ENCODE results near the gene DMAP1.
"Not testable (repeated sequence)": the region's sequence is repeated elsewhere in the genome, so short reads cannot be mapped to it uniquely, and the experiment has no call there.

DMAP1 gene, protein sequence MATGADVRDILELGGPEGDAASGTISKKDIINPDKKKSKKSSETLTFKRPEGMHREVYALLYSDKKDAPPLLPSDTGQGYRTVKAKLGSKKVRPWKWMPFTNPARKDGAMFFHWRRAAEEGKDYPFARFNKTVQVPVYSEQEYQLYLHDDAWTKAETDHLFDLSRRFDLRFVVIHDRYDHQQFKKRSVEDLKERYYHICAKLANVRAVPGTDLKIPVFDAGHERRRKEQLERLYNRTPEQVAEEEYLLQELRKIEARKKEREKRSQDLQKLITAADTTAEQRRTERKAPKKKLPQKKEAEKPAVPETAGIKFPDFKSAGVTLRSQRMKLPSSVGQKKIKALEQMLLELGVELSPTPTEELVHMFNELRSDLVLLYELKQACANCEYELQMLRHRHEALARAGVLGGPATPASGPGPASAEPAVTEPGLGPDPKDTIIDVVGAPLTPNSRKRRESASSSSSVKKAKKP

DNA sequence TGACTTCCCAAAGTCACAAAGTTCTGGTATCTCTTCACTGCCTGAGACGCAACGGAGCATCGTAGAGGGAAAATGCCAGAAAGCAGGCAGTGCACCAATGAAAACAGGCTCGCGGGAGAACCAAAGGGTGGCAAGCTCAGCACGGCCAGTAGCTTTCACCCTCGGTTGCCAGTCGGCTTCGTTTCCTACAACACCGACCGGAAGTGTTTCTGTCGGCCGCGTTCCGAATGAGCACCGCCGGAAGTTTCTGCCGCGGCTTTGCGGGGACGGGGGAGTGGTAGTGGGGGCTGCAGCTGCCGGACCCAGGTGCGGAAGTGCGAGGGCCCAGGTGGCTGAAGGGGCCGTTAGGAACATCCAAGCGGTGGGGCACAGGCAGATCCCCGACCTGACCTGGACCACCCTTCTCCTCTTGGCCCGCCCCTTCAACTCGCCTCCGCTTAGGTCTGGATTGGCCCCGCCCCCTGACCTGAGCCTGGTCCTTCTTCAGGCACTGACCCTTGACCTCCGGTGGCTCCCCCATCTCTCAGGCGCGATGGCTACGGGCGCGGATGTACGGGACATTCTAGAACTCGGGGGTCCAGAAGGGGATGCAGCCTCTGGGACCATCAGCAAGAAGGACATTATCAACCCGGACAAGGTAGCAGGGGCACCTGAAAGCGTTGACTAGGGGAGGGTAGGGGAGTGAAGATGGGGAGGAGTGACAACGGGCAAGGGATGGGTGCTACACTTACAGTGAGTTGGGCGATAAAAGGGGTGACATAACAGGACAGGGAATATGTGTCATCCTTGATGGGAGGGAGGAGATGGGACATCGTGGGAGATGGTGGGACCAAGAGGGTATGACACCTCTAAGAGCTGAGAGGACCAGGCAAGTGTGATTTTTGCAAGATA is at the start of gene DMAP1:
Gene DMAP1, plus strand, starts transcription at position 250 of the 891 bp plus-strand sequence. Its CDS starts 283 bp downstream, at position 533.
- DNase-seq (ENCODE audit: low spot score), result peak; percentile 76
- no peak for FAIRE-seq

DNA sequence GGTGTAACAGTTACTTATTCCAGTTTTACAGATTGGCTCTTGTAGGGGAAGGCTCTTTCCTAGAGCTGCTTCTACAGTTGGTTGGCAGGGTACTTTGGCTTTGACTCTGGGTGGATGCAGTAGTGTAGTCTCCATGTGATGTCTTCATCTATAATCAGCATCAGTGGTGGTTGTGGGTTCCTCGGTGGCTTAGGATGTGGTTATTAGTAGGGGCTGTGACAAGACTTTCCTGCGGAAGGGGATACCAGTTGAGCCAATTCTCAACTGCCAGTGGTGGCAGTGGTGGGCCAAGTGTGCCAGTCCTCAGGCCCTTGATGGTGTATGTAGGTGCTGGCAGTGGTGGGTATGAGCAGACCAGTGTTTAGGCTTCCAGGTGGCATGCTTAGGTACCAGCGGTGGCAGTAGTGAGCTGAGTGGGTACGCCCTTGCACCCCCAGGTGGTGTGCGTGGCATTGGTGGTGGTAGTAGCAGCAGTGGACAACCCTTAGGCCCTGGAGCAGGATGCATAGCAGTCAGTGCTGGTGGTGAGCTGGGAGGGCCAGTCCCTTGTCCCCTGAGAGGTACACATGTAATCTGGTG is 44.7 kb upstream of the DMAP1 start:
- no peak for DNase-seq (ENCODE audit: low spot score)
- FAIRE-seq, result no peak

- no peak for DNase-seq (ENCODE audit: low spot score)
These were observed 42.9 kb upstream of the DMAP1 start for GRCh38 chr1:44170281-44170823.

GRCh38 chr1:44174630-44175029 is 38.6 kb upstream of the DMAP1 start:
- no peak for FAIRE-seq
- DNase-seq (ENCODE audit: low spot score), result no peak

More at GRCh38 chr1:44170281-44170823, 42.9 kb upstream of the DMAP1 start:
- no peak for FAIRE-seq

DNA sequence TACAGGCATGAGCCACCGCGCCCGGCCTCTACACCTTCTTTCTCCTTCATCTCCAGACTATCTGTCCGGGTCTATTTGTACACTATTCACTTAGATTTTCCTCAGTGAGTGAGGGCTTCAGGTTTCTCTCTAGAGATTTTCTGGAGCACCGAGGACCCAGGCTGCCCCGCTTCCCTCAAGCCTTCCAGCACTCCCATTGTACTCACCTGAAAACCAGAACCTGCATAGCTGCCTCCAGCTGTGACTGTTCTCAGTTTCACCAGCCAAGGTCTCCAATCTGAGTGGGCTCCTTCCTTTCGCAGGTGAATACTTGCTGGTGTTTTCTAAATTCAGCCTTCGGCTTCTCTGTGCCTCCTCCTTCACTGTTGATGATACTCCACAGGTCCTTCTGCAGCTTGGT is 12.9 kb upstream of the DMAP1 start:
- FAIRE-seq (no peak), DNase-seq (ENCODE audit: low spot score) (no peak)

DNA sequence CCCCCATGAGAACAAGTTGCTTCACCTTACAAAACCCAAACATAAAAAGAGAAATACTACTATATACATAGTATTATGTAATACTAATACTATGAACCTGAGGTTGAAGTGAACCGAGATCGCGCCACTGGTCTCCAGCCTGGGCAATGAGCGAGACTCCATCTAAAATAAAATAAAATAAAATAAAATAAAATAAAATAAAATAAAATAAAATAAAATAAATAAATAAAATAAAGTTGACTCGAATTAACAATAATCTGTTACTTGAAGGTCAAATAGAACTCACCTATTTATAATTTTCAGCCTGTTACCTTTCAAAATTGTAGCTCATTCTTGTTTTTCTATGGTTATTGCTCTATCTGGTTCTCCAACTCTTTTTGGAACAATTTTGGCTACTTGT is 6.7 kb upstream of the DMAP1 start:
- FAIRE-seq; DNase-seq (ENCODE audit: low spot score): not testable (repeated sequence)

- FAIRE-seq (no peak), DNase-seq (ENCODE audit: low spot score) (peak; percentile 23)
These were observed 5.0 kb upstream of the DMAP1 start for GRCh38 chr1:44208226-44208625.

- DNase-seq (ENCODE audit: low spot score) (no peak), FAIRE-seq (no peak)
These were observed 2.7 kb upstream of the DMAP1 start for GRCh38 chr1:44210595-44210994.

- FAIRE-seq (no peak), DNase-seq (ENCODE audit: low spot score) (no peak)
These were observed 683 bp upstream of the DMAP1 start for GRCh38 chr1:44212355-44213221.

GRCh38 chr1:44217809-44218410 is 4.6 kb downstream of the DMAP1 start:
- DNase-seq (ENCODE audit: low spot score) (peak; percentile 41), FAIRE-seq (no peak)

- no peak for DNase-seq (ENCODE audit: low spot score)
- no peak for FAIRE-seq
These were observed 5.4 kb downstream of the DMAP1 start for GRCh38 chr1:44218503-44219300.

- DNase-seq (ENCODE audit: low spot score) (no peak), FAIRE-seq (no peak)
These were observed 6.0 kb downstream of the DMAP1 start for GRCh38 chr1:44219301-44219626.

DNA sequence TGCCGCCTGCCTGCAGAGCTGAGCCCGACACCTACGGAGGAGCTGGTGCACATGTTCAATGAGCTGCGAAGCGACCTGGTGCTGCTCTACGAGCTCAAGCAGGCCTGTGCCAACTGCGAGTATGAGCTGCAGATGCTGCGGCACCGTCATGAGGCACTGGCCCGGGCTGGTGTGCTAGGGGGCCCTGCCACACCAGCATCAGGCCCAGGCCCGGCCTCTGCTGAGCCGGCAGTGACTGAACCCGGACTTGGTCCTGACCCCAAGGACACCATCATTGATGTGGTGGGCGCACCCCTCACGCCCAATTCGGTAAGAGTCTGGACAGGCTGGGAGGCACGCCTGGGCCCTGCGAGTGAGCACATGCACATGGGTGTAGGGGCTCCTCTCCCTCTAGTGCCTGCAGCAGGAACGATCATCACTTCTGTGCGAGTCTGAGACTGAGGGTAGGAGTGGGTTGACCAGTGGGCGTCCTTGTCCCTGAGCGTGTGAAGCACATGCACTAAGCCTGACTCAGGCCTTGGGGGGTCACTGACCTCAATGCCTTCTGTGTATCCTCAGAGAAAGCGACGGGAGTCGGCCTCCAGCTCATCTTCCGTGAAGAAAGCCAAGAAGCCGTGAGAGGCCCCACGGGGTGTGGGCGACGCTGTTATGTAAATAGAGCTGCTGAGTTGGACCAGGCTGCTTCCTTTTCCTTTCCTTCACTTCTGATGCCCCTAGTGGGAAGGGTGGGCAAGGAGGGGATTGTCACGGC is 6.9 kb downstream of the DMAP1 start:
- no peak for FAIRE-seq
- no peak for DNase-seq (ENCODE audit: low spot score)

DNA sequence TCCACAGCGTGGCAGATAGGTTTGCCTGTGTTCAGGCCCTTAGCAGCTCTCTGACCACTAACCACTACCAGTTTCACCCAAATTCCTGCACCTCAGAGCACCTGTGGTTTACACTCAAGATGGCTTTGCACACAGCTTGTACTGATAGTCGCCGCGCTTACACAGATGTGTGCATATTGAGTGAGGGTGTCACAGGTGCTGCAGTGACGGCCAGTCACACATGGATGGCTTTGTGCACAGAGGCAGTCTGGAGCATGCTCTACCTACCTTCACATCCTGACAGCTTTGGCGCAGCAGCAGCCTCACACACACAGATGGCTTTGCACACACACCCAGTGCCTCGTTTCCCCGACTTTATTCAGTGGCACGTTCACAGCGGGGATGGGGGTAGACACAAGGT is 7.5 kb downstream of the DMAP1 start:
- FAIRE-seq, result no peak
- no peak for DNase-seq (ENCODE audit: low spot score)

- DNase-seq (ENCODE audit: low spot score), result no peak
- no peak for FAIRE-seq
These were observed 8.5 kb downstream of the DMAP1 start for GRCh38 chr1:44221769-44222168.

- FAIRE-seq, result no peak
- DNase-seq (ENCODE audit: low spot score), result no peak
These were observed 9.3 kb downstream of the DMAP1 start for GRCh38 chr1:44222397-44223186.

- no peak for FAIRE-seq
- no peak for DNase-seq (ENCODE audit: low spot score)
These were observed 9.9 kb downstream of the DMAP1 start for GRCh38 chr1:44223187-44223610.

GRCh38 chr1:44225761-44226160 is 12.5 kb downstream of the DMAP1 start:
- DNase-seq (ENCODE audit: low spot score) (no peak), FAIRE-seq (no peak)

Measured in RCC 7860 (cell line).